PC-9 (cell line): ENCODE data around the gene RELL1. TPM values are rescaled to one million over a fixed set of nuclear protein-coding genes. Genes with fewer than 3 reads are reported as not detected.

Experiments
- BruUV-seq: library from RNA; stranded (reverse); fragments of 400-500 nt; replicated peaks from 2 replicates; lab custom pipeline; 2021; lab: Mats Ljungman, UMichigan
- CTCF ChIA-PET: fragments of 300-600 bp; sonication (Branson Sonifier 250); formaldehyde crosslinking; loops from one replicate; lab custom pipeline; 2022; ENCODE audit warnings: antibody characterized with exemption; lab: Charles Lee
- POLR2A ChIA-PET: fragments of 300-600 bp; sonication (Branson Sonifier 250); formaldehyde crosslinking; loops from one replicate; lab custom pipeline; 2022; ENCODE audit warnings: antibody characterized with exemption; ENCODE audit not compliant: unreplicated experiment; lab: Charles Lee
- DNase-seq, 2 experiments: peaks; one replicate each; pipeline versions ENCODE4 v3.0.0 to v3.0.0-alpha.2; 2015 to 2022; ENCODE audit warnings: mixed read lengths in 1 of 2
- H2AFZ ChIP-seq: fragments of 200-600 bp; sonication (generic); 2 replicates; pipeline ENCODE4 v1.8.1; 2017; ENCODE audit warnings: antibody characterized with exemption
- H3F3A ChIP-seq: fragments of 200-600 bp; sonication (generic); 2 replicates; pipeline ENCODE4 v1.8.1; 2017; ENCODE audit warnings: antibody characterized with exemption, mild to moderate bottlenecking, low read depth; ENCODE audit not compliant: insufficient read depth
- H3K27ac ChIP-seq: fragments of 200-600 bp; sonication (generic); 2 replicates; pipeline ENCODE4 v1.6.1; 2016; ENCODE audit warnings: mixed run types
- H3K27me3 ChIP-seq: fragments of 200-600 bp; sonication (generic); 2 replicates; pipeline ENCODE4 v1.6.1; 2016; ENCODE audit warnings: low read depth, mixed run types; ENCODE audit not compliant: insufficient read depth
- H3K36me3 ChIP-seq: fragments of 200-600 bp; sonication (generic); 2 replicates; pipeline ENCODE4 v1.6.1; 2016; ENCODE audit warnings: low read depth, mixed run types
- H3K4me1 ChIP-seq: fragments of 200-600 bp; sonication (generic); replicated peaks from 2 replicates; pipeline ENCODE4 v1.6.1; 2016; ENCODE audit warnings: mixed run types; ENCODE audit not compliant: insufficient read depth
- H3K4me2 ChIP-seq: fragments of 200-600 bp; sonication (generic); 2 replicates; pipeline ENCODE4 v1.6.1; 2017; ENCODE audit warnings: mixed run types
- H3K4me3 ChIP-seq: fragments of 200-600 bp; sonication (generic); 2 replicates; pipeline ENCODE4 v1.6.1; 2016; ENCODE audit warnings: mixed run types
- H3K79me2 ChIP-seq: fragments of 200-600 bp; sonication (generic); 2 replicates; pipeline ENCODE4 v1.6.1; 2017; ENCODE audit warnings: low read depth, mixed run types
- H3K9me2 ChIP-seq: fragments of 200-600 bp; sonication (generic); 2 replicates; pipeline ENCODE4 v1.8.1; 2017; ENCODE audit warnings: mild to moderate bottlenecking; ENCODE audit not compliant: insufficient read depth
- H3K9me3 ChIP-seq: fragments of 200-600 bp; sonication (generic); 2 replicates; pipeline ENCODE4 v1.8.1; 2016; ENCODE audit warnings: low read depth; ENCODE audit not compliant: insufficient read depth
- H4K20me1 ChIP-seq: fragments of 200-600 bp; sonication (generic); 2 replicates; pipeline ENCODE4 v1.8.1; 2017; ENCODE audit not compliant: insufficient read depth
- CTCF ChIP-seq: fragments of 200-600 bp; sonication (generic); conservative IDR thresholded peaks from 2 replicates; pipeline ENCODE4 v1.6.1; 2017; ENCODE audit warnings: mixed run types, antibody characterized with exemption, mild to moderate bottlenecking, moderate library complexity
- EZH2 ChIP-seq: fragments of 200-600 bp; sonication (generic); IDR thresholded peaks from 2 replicates; pipeline ENCODE4 v1.8.0; 2017; ENCODE audit warnings: antibody characterized with exemption, low read depth
- intact Hi-C: fragments of 100-400 bp; cut with micrococcal nuclease; formaldehyde crosslinking; loops from one replicate; pipeline ENCODE4 v1.10.0; 2022; ENCODE audit not compliant: unreplicated experiment
- total RNA-seq: library from RNA; stranded (reverse); gene quantifications from 2 replicates; pipeline ENCODE4 v1.2.3, GENCODE V29; 2021

RELL1 gene
- total RNA-seq, 1 experiment from 2014 or later: 18.5 TPM

- no peak for TF ChIP-seq CTCF
- TF ChIP-seq EZH2: no peak
- H3K27ac ChIP-seq: no peak overlapping the region
- H3K27me3 ChIP-seq: no peaks in the 10 kb centered on the region
- H3K79me2 ChIP-seq: no peaks in the 10 kb centered on the region
- H4K20me1 ChIP-seq: no peaks in the 10 kb centered on the region
- BruUV-seq: no TSS peak
- intact Hi-C loops: no loop called here
- ChIA-PET CTCF (no interaction called here), POLR2A (interaction anchor here (0.7 kb wide), 1 partner anchor 464 kb away, joined by 8 read pairs; no protein-coding TSS in a partner anchor)
- no peak overlapping the region; the same call in 1 of the 2 replicates for H2AFZ ChIP-seq
- no peaks in the 10 kb centered on the region for H3K9me3 ChIP-seq
- no peaks in the 10 kb centered on the region for H3K36me3 ChIP-seq
- no peaks in the 10 kb centered on the region; the same call in 1 of the 2 replicates for H3K4me1 ChIP-seq
- no peaks in the 10 kb centered on the region for H3F3A ChIP-seq
- no peak overlapping the region for H3K4me2 ChIP-seq
- DNase-seq: no peak
- H3K4me3 ChIP-seq: no peak overlapping the region
- H3K9me2 ChIP-seq: no peaks in the 10 kb centered on the region
These were observed 6.9 kb upstream of the RELL1 start for GRCh38 chr4:37693030-37693429.

GRCh38 chr4:37690976-37691375 is 4.8 kb upstream of the RELL1 start:
- Histone ChIP-seq H3F3A (peaks cover 5% of the 10 kb centered on the region; the same call in 1 of the 2 replicates), H3K27me3 (no peaks in the 10 kb centered on the region)
- no TSS peak for BruUV-seq

GRCh38 chr4:37689353-37690095 is 3.3 kb upstream of the RELL1 start:
- no peaks in the 10 kb centered on the region for H3K9me2 ChIP-seq
- H3K4me1 ChIP-seq: peaks cover 12% of the 10 kb centered on the region
- BruUV-seq: no TSS peak
- no peaks in the 10 kb centered on the region for H3K27me3 ChIP-seq
- H3K79me2 ChIP-seq: no peaks in the 10 kb centered on the region
- ChIA-PET CTCF (no interaction called here), POLR2A (no interaction called here)
- no peaks in the 10 kb centered on the region for H3K36me3 ChIP-seq
- no peaks in the 10 kb centered on the region for H4K20me1 ChIP-seq
- TF ChIP-seq EZH2: no peak
- no peak for TF ChIP-seq CTCF
- no peak overlapping the region for H3K4me3 ChIP-seq
- no peak overlapping the region for H3K4me2 ChIP-seq
- intact Hi-C loops: loop anchor here (5.0 kb wide), 1 partner anchor 87 kb away; no protein-coding TSS in a partner anchor
- H3K9me3 ChIP-seq: no peaks in the 10 kb centered on the region
- H3F3A ChIP-seq: peaks cover 8% of the 10 kb centered on the region; the same call in 1 of the 2 replicates
- H2AFZ ChIP-seq: no peak overlapping the region
- no peak overlapping the region for H3K27ac ChIP-seq
- DNase-seq: no peak

More at GRCh38 chr4:37690976-37691375, 4.8 kb upstream of the RELL1 start:
- Histone ChIP-seq H3K4me1 (peaks cover 3% of the 10 kb centered on the region; the same call in 1 of the 2 replicates), H3K4me3 (no peak overlapping the region), H2AFZ (no peak overlapping the region), H3K4me2 (no peak overlapping the region), H4K20me1 (no peaks in the 10 kb centered on the region), H3K36me3 (no peaks in the 10 kb centered on the region), H3K9me3 (no peaks in the 10 kb centered on the region), H3K27ac (no peak overlapping the region), H3K79me2 (no peaks in the 10 kb centered on the region), H3K9me2 (no peaks in the 10 kb centered on the region)
- POLR2A ChIA-PET: no interaction called here
- TF ChIP-seq CTCF (no peak), EZH2 (no peak)
- intact Hi-C loops: no loop called here
- CTCF ChIA-PET: no interaction called here
- no peak for DNase-seq
